Muscle of back (tissue), 13 donors: Measurements from ENCODE around the gene PERM1. TPM values are rescaled to one million over a fixed set of nuclear protein-coding genes. Genes with fewer than 3 reads are reported as not detected.
"Not testable (repeated sequence)": the region's sequence is repeated elsewhere in the genome, so short reads cannot be mapped to it uniquely, and the experiment has no call there.

ENCODE experiments used
- DNase-seq, 3 donors: peaks; one replicate each; pipeline versions ENCODE4 v3.0.0 to v3.0.0-alpha.2; 2013
- long read RNA-seq, 9 donors: transcript quantifications; one replicate each; lab custom pipeline, GENCODE V29; 2026
- polyA plus RNA-seq, 10 donors: library from polyadenylated mRNA; unstranded; fragments of 120-200 nt; gene quantifications; one replicate each; pipeline ENCODE4 v1.2.1, GENCODE V29; 2013; ENCODE audit not compliant: insufficient read length in 10 of 10

Gene PERM1
- polyA plus RNA-seq = 1 to 10 TPM in 9 of 10 donors, under 1 TPM in 1; 0.97 to 2.9 (median 1.6) TPM
- long read RNA-seq, donor 1, partial matches to known transcripts = 0 of 1 reads
- long read RNA-seq, donor 1, other reads (novel, unspliced or antisense) = 0 of 1 reads
- long read RNA-seq, donor 2 = 0 reads
- long read RNA-seq, donor 3 = 0 reads
- long read RNA-seq, donor 4 = 0 reads
- long read RNA-seq, donor 5 = 0 reads
- long read RNA-seq, donor 6 = 0 reads
- long read RNA-seq, donor 7, partial matches to known transcripts = 0 of 1 reads
- long read RNA-seq, donor 7, other reads (novel, unspliced or antisense) = 0 of 1 reads
- long read RNA-seq, donor 8 = 0 reads
- long read RNA-seq, donor 9 = 0 reads

GRCh38 chr1:981955-982558 is at the start of gene PERM1:
Gene PERM1, minus strand, starts transcription at chr1:982093. Its CDS starts 1,064 bp downstream, at chr1:981029.
- DNase-seq = no peak

- not testable (repeated sequence) for DNase-seq
These were observed 49.2 kb upstream of the PERM1 start for GRCh38 chr1:1030867-1031658.

GRCh38 chr1:1027791-1028190 is 45.9 kb upstream of the PERM1 start:
- DNase-seq = no peak

- no peak for DNase-seq
These were observed 44.9 kb upstream of the PERM1 start for GRCh38 chr1:1026599-1027413.

GRCh38 chr1:1025730-1026129 is 43.8 kb upstream of the PERM1 start:
- no peak for DNase-seq

GRCh38 chr1:1024771-1025699 is 43.1 kb upstream of the PERM1 start:
- no peak for DNase-seq

- no peak for DNase-seq
These were observed 42.4 kb upstream of the PERM1 start for GRCh38 chr1:1024149-1024770.

GRCh38 chr1:1023700-1024099 is 41.8 kb upstream of the PERM1 start:
- DNase-seq = no peak

GRCh38 chr1:1022302-1023009 is 40.6 kb upstream of the PERM1 start:
- DNase-seq = peak in 1 of 3 donors; percentile 41

GRCh38 chr1:1021920-1022259 is 40.0 kb upstream of the PERM1 start:
- DNase-seq = no peak

GRCh38 chr1:1021010-1021919 is 39.4 kb upstream of the PERM1 start:
- peak; percentile 64 to 80 (median 65) for DNase-seq

GRCh38 chr1:1020415-1021009 is 38.6 kb upstream of the PERM1 start:
- no peak for DNase-seq

- DNase-seq = no peak
These were observed 38.1 kb upstream of the PERM1 start, which contains the start of gene AGRN for GRCh38 chr1:1020000-1020404. Gene AGRN, plus strand, starts transcription at chr1:1020120. Its CDS starts 53 bp downstream, at chr1:1020173.

GRCh38 chr1:1019122-1019999 is 37.5 kb upstream of the PERM1 start:
- DNase-seq = peak; percentile 87 to 89 (median 89)

- DNase-seq = not testable (repeated sequence)
These were observed 36.4 kb upstream of the PERM1 start for GRCh38 chr1:1018321-1018685.

- DNase-seq = not testable (repeated sequence)
These were observed 35.8 kb upstream of the PERM1 start for GRCh38 chr1:1017397-1018320.
